HepG2 (cell line): ENCODE results near the gene VWCE. TPM values are rescaled to one million over a fixed set of nuclear protein-coding genes. Genes with fewer than 3 reads are reported as not detected.

Experiments
- ATF1 ChIP-seq: IDR thresholded peaks from 2 replicates; pipeline ENCODE4 v1.6.1; 2016; ENCODE audit warnings: mild to moderate bottlenecking, control low read depth
- ATF7 ChIP-seq, 2 experiments: fragments of 450-650 bp in 1 of 2; sonication (generic) in 1 of 2; formaldehyde crosslinking in 1 of 2; IDR thresholded peaks; 2 replicates each; pipeline versions ENCODE4 v1.4.0 to v1.6.1; 2016 to 2020; ENCODE audit warnings: antibody characterized with exemption in 1 of 2, mild to moderate bottlenecking in 1 of 2, missing genetic modification reagents in 1 of 2
- CHCHD3 ChIP-seq: sonication (generic); formaldehyde crosslinking; IDR thresholded peaks from 2 replicates; pipeline ENCODE4 v1.8.0; 2022; ENCODE audit warnings: mild to moderate bottlenecking, missing genetic modification reagents, moderate library complexity
- ELF4 ChIP-seq: sonication (generic); formaldehyde crosslinking; IDR thresholded peaks from 2 replicates; pipeline ENCODE4 v1.5.0; 2020; ENCODE audit warnings: missing genetic modification reagents, mild to moderate bottlenecking, moderate library complexity, borderline replicate concordance
- ESRRA ChIP-seq: sonication (generic); formaldehyde crosslinking; IDR thresholded peaks from 2 replicates; pipeline ENCODE4 v1.5.1; 2020; ENCODE audit warnings: mild to moderate bottlenecking, low read depth, missing genetic modification reagents
- GPN1 ChIP-seq: sonication (generic); formaldehyde crosslinking; IDR thresholded peaks from 2 replicates; pipeline ENCODE4 v1.5.1; 2020; ENCODE audit warnings: missing genetic modification reagents, borderline replicate concordance
- GTF2F1 ChIP-seq: fragments of 150-350 bp; IDR thresholded peaks from 2 replicates; pipeline ENCODE4 v1.6.1; 2014; ENCODE audit warnings: low read length
- IKZF1 ChIP-seq: fragments of 450-650 bp; IDR thresholded peaks from 2 replicates; pipeline ENCODE4 v1.7.1; 2016
- MED8 ChIP-seq: sonication (generic); formaldehyde crosslinking; IDR thresholded peaks from 2 replicates; pipeline ENCODE4 v1.8.1; 2023; ENCODE audit warnings: mild to moderate bottlenecking, missing genetic modification reagents; ENCODE audit not compliant: insufficient replicate concordance
- RCOR2 ChIP-seq: IDR thresholded peaks from 2 replicates; pipeline ENCODE4 v1.6.1; 2016; ENCODE audit warnings: missing biosample characterization, missing genetic modification reagents
- TEF ChIP-seq: sonication (generic); formaldehyde crosslinking; IDR thresholded peaks from 2 replicates; pipeline ENCODE4 v1.5.0; 2020; ENCODE audit warnings: missing genetic modification reagents
- ZNF530 ChIP-seq: sonication (generic); formaldehyde crosslinking; IDR thresholded peaks from 2 replicates; pipeline ENCODE4 v1.5.0; 2020; ENCODE audit warnings: low read depth, mild to moderate bottlenecking, missing genetic modification reagents
- ZNF589 ChIP-seq: sonication (generic); formaldehyde crosslinking; conservative IDR thresholded peaks from 2 replicates; pipeline ENCODE4 v1.8.0; 2022; ENCODE audit warnings: mild to moderate bottlenecking, moderate library complexity, missing genetic modification reagents
- ZNF660 ChIP-seq: sonication (generic); formaldehyde crosslinking; IDR thresholded peaks from 2 replicates; pipeline ENCODE4 v1.5.1; 2020; ENCODE audit warnings: mild to moderate bottlenecking, low read depth, missing genetic modification reagents, borderline replicate concordance
- ZNF772 ChIP-seq: sonication (generic); formaldehyde crosslinking; IDR thresholded peaks from 2 replicates; pipeline ENCODE4 v1.5.0; 2020; ENCODE audit warnings: mild to moderate bottlenecking, missing genetic modification reagents
- ZNF83 ChIP-seq: sonication (generic); formaldehyde crosslinking; IDR thresholded peaks from 2 replicates; pipeline ENCODE4 v1.4.0; 2020; ENCODE audit warnings: missing genetic modification reagents, mild to moderate bottlenecking, borderline replicate concordance
- polyA plus RNA-seq, 8 experiments: library from polyadenylated mRNA; depleted of rRNA in 3 of 8; stranded (reverse) in 7 of 8; unstranded in 1 of 8; fragments of >200 nt; fragmentation: Illumina TruSeq in 4 of 8; extraction: Trizol in 4 of 8; gene quantifications; 2 replicates each; pipeline versions ENCODE4 v1.2.1 to v1.2.3, GENCODE V29; 2011 to 2016; ENCODE audit warnings: low read depth in 4 of 8, missing spikeins in 1 of 8, mixed read lengths in 1 of 8; ENCODE audit not compliant: insufficient read depth in 1 of 8
- total RNA-seq, 5 experiments: library from RNA; depleted of rRNA; stranded (reverse); fragments of >200 nt; fragmentation: Illumina TruSeq; extraction: Trizol; gene quantifications; 2 replicates each; pipeline ENCODE4 v1.2.3, GENCODE V29; 2016; ENCODE audit warnings: low read depth in 1 of 5
- TF ChIP-seq, protein P1 (sequence below): sonication (generic); formaldehyde crosslinking; IDR thresholded peaks from 2 replicates; pipeline ENCODE4 v1.8.0; 2022; ENCODE audit warnings: mild to moderate bottlenecking, missing genetic modification reagents; ENCODE audit not compliant: insufficient replicate concordance
- TF ChIP-seq, protein P2 (sequence below), 2 experiments: fragments of 450-650 bp in 1 of 2; sonication (generic) in 1 of 2; formaldehyde crosslinking; IDR thresholded peaks; 2 replicates each; pipeline versions ENCODE4 v1.5.0 to v1.8.0; 2020 to 2022; ENCODE audit warnings: mild to moderate bottlenecking in 1 of 2, missing genetic modification reagents in 1 of 2
- TF ChIP-seq, protein P3 (sequence below): IDR thresholded peaks from 2 replicates; pipeline ENCODE4 v1.6.1; 2016; ENCODE audit warnings: missing biosample characterization, missing genetic modification reagents, low read depth
- TF ChIP-seq, protein P4 (sequence below): sonication (generic); formaldehyde crosslinking; IDR thresholded peaks from 2 replicates; pipeline ENCODE4 v1.8.0; 2023; ENCODE audit warnings: mild to moderate bottlenecking, missing genetic modification reagents

Gene VWCE
- total and polyA plus RNA-seq, 2 of the 13 experiments (the other 11 are each of a cell fraction or from before 2014, with no cell fraction given) = 27.6 to 58.3 TPM

DNA sequence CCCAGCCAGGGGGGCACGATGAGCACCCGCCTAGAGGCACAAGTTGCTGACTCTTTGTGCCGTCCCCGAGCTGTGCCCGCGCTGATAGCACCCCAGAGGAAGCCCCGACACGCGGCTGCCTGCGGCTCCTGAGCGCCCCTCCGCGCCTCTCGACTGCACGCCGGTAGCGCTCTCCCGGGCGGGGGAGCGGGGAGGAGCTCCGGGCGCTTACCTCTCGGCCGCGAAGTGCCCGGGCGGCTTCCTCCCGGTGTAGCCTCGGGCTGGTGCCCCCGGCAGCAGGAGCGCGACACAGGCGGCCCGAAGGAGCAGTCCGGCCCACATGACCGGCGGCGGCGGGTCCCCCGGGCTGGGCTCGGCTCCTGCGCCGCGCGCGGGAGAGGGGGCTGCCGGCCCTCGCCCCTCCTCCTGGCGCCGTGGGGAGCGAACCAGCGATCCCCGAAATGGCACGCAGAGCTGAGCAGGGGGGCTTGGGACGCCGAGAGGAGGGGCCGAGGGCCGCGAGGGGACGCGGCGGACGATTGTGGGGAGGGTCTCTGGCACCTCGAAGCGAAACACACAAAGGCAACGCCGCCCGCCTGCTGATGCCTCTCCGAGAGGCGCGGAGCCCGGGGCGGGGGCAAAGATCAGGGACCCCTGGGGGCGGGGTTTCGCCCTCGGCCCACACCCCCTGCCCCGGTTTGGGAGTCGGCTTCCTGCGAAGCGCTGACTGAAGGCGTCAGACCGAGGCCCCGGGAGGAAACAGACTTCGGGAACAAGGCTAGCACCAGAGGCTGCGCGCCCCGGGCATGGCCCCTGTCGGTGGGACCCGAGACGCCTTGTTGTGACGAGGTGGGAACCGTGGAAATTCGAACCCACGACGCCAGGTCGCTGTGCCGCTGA, at the start of gene VWCE (continued):
- peak; percentile 15; the same call in 1 of the 2 replicates for TF ChIP-seq TEF (CRISPR knock-in tag)
- TF ChIP-seq ATF1 (CRISPR knock-in tag) = no peak
- TF ChIP-seq GPN1 = 0 out of 2 replicates have a peak, but pooled peaks have one; percentile 57
- TF ChIP-seq, protein P1, sequence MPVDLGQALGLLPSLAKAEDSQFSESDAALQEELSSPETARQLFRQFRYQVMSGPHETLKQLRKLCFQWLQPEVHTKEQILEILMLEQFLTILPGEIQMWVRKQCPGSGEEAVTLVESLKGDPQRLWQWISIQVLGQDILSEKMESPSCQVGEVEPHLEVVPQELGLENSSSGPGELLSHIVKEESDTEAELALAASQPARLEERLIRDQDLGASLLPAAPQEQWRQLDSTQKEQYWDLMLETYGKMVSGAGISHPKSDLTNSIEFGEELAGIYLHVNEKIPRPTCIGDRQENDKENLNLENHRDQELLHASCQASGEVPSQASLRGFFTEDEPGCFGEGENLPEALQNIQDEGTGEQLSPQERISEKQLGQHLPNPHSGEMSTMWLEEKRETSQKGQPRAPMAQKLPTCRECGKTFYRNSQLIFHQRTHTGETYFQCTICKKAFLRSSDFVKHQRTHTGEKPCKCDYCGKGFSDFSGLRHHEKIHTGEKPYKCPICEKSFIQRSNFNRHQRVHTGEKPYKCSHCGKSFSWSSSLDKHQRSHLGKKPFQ (CRISPR knock-in tag) = no peak
- 0 out of 2 replicates have a peak, but pooled peaks have one; percentile 48 for TF ChIP-seq ZNF589
- TF ChIP-seq ATF7 (IDR thresholded peaks at IDR 0.05) = no peak
- TF ChIP-seq ATF7 (CRISPR knock-in tag; IDR thresholded peaks at IDR 0.05) = no peak
- TF ChIP-seq, protein P2, sequence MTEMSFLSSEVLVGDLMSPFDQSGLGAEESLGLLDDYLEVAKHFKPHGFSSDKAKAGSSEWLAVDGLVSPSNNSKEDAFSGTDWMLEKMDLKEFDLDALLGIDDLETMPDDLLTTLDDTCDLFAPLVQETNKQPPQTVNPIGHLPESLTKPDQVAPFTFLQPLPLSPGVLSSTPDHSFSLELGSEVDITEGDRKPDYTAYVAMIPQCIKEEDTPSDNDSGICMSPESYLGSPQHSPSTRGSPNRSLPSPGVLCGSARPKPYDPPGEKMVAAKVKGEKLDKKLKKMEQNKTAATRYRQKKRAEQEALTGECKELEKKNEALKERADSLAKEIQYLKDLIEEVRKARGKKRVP (CRISPR knock-in tag; IDR thresholded peaks at IDR 0.05) = 0 out of 4 replicates have a peak, but pooled peaks of 1 of the 2 experiments have one; percentile 30
- TF ChIP-seq, protein P3, sequence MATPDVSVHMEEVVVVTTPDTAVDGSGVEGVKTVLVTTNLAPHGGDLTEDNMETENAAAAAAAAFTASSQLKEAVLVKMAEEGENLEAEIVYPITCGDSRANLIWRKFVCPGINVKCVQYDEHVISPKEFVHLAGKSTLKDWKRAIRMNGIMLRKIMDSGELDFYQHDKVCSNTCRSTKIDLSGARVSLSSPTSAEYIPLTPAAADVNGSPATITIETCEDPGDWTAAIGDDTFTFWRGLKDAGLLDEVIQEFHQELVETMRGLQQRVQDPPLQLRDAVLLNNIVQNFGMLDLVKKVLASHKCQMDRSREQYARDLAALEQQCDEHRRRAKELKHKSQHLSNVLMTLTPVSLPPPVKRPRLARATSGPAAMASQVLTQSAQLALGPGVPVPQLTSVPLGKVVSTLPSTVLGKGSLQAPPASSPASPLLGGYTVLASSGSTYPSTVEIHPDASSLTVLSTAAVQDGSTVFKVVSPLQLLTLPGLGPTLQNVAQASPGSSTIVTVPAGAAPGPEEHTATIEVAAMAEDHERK (CRISPR knock-in tag) = no peak
- peak; percentile 37; the same call in 1 of the 2 replicates for TF ChIP-seq ZNF772 (CRISPR knock-in tag)
- no peak; the same call in 1 of the 2 replicates for TF ChIP-seq ELF4 (CRISPR knock-in tag)
- no peak for TF ChIP-seq CHCHD3 (CRISPR knock-in tag)
- no peak for TF ChIP-seq ZNF530 (CRISPR knock-in tag)
- TF ChIP-seq ZNF83 (CRISPR knock-in tag) = peak; percentile 19; the same call in 1 of the 2 replicates
- 0 out of 2 replicates have a peak, but pooled peaks have one; percentile 57 for TF ChIP-seq ZNF660 (CRISPR knock-in tag)
- no peak for TF ChIP-seq MED8 (CRISPR knock-in tag)
- no peak for TF ChIP-seq GTF2F1
- TF ChIP-seq, protein P4, sequence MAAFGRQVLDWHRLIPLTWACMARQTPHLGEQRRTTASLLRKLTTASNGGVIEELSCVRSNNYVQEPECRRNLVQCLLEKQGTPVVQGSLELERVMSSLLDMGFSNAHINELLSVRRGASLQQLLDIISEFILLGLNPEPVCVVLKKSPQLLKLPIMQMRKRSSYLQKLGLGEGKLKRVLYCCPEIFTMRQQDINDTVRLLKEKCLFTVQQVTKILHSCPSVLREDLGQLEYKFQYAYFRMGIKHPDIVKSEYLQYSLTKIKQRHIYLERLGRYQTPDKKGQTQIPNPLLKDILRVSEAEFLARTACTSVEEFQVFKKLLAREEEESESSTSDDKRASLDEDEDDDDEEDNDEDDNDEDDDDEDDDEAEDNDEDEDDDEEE = no peak
- TF ChIP-seq RCOR2 (CRISPR knock-in tag) = no peak
- peak; percentile 25; the same call in 1 of the 2 replicates for TF ChIP-seq ESRRA (CRISPR knock-in tag)
- no peak for TF ChIP-seq IKZF1
